HepG2 (cell line): ENCODE measurements around the gene ARHGAP26. TPM values are rescaled to one million over a fixed set of nuclear protein-coding genes. Genes with fewer than 3 reads are reported as not detected.

Experiments
- DRAP1 ChIP-seq: IDR thresholded peaks from 2 replicates; pipeline ENCODE4 v1.6.1; 2016; ENCODE audit warnings: missing genetic modification reagents, missing compliant biosample characterization
- SAP130 ChIP-seq: IDR thresholded peaks from 2 replicates; pipeline ENCODE4 v1.6.1; 2016; ENCODE audit warnings: low read depth
- TBX2 ChIP-seq: sonication (generic); formaldehyde crosslinking; IDR thresholded peaks from 2 replicates; pipeline ENCODE4 v1.5.0; 2020; ENCODE audit warnings: missing genetic modification reagents, mild to moderate bottlenecking, borderline replicate concordance
- ZNF772 ChIP-seq: sonication (generic); formaldehyde crosslinking; IDR thresholded peaks from 2 replicates; pipeline ENCODE4 v1.5.0; 2020; ENCODE audit warnings: mild to moderate bottlenecking, missing genetic modification reagents
- polyA plus RNA-seq, 8 experiments: library from polyadenylated mRNA; depleted of rRNA in 3 of 8; stranded (reverse) in 7 of 8; unstranded in 1 of 8; fragments of >200 nt; fragmentation: Illumina TruSeq in 4 of 8; extraction: Trizol in 4 of 8; gene quantifications; 2 replicates each; pipeline versions ENCODE4 v1.2.1 to v1.2.3, GENCODE V29; 2011 to 2016; ENCODE audit warnings: low read depth in 4 of 8, missing spikeins in 1 of 8, mixed read lengths in 1 of 8; ENCODE audit not compliant: insufficient read depth in 1 of 8
- total RNA-seq, 5 experiments: library from RNA; depleted of rRNA; stranded (reverse); fragments of >200 nt; fragmentation: Illumina TruSeq; extraction: Trizol; gene quantifications; 2 replicates each; pipeline ENCODE4 v1.2.3, GENCODE V29; 2016; ENCODE audit warnings: low read depth in 1 of 5
- TF ChIP-seq, protein P1 (sequence below): sonication (generic); formaldehyde crosslinking; IDR thresholded peaks from 2 replicates; pipeline ENCODE4 v1.5.1; 2020; ENCODE audit warnings: mild to moderate bottlenecking, missing genetic modification reagents, moderate library complexity
- TF ChIP-seq, protein P2 (sequence below), 2 experiments: sonication (generic) in 1 of 2; formaldehyde crosslinking in 1 of 2; IDR thresholded peaks; 2 replicates each; pipeline versions ENCODE4 v1.5.1 to v1.6.1; 2011 to 2020; ENCODE audit warnings: borderline replicate concordance in 1 of 2, low read depth in 1 of 2, low read length in 1 of 2, mild to moderate bottlenecking in 1 of 2, missing genetic modification reagents in 1 of 2, moderate library complexity in 1 of 2
- TF ChIP-seq, protein P3 (sequence below): IDR thresholded peaks from 2 replicates; pipeline ENCODE4 v1.4.0; 2020; ENCODE audit warnings: mild to moderate bottlenecking, missing genetic modification reagents

Gene ARHGAP26
- total and polyA plus RNA-seq, 2 of the 13 experiments (the other 11 are each of a cell fraction or from before 2014, with no cell fraction given), result 9.6 to 18.2 TPM

DNA sequence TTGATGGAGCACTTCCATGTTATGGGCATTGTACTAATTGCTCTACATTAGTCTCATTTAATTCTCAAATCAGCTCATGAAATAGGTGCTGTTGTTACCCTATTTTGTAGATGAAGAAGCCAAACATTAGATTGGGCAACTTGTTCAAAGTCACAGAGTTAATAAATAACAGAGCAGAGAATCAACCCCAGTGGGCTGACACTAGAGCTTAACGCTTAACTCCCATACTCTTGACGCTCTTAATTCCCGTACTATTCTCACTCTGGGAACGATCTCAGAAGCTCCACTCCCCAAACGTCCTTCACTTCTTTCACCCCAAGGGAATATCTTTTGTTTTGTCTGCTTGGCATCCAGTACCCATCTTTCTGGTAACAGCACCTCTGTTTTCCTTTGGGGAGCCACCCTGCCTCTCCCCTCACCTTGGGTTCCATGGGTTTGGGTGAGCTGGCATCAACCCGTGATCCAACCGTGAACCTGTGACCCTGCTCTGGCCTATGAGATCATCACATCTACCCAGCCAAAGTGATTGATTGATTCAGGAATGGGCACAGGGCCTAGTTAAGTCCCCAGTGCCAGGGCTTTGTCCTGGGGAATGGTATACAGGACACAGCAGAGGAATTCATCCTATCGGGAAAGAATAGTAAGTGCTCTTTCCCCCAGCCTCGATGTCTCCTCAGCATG lies 464.1 kb downstream of the ARHGAP26 start (continued):
- TF ChIP-seq, protein P1, sequence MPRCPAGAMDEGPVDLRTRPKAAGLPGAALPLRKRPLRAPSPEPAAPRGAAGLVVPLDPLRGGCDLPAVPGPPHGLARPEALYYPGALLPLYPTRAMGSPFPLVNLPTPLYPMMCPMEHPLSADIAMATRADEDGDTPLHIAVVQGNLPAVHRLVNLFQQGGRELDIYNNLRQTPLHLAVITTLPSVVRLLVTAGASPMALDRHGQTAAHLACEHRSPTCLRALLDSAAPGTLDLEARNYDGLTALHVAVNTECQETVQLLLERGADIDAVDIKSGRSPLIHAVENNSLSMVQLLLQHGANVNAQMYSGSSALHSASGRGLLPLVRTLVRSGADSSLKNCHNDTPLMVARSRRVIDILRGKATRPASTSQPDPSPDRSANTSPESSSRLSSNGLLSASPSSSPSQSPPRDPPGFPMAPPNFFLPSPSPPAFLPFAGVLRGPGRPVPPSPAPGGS, result no peak
- TF ChIP-seq, protein P2, sequence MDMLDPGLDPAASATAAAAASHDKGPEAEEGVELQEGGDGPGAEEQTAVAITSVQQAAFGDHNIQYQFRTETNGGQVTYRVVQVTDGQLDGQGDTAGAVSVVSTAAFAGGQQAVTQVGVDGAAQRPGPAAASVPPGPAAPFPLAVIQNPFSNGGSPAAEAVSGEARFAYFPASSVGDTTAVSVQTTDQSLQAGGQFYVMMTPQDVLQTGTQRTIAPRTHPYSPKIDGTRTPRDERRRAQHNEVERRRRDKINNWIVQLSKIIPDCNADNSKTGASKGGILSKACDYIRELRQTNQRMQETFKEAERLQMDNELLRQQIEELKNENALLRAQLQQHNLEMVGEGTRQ (IDR thresholded peaks at IDR 0.05; ENCODE audit: low read depth, low read length), result no peak
- TF ChIP-seq, protein P2 (CRISPR knock-in tag; IDR thresholded peaks at IDR 0.05; ENCODE audit: borderline replicate concordance), result peak; percentile 49
- peak; percentile 51; the same call in 1 of the 2 replicates for TF ChIP-seq DRAP1 (CRISPR knock-in tag)
- TF ChIP-seq TBX2 (CRISPR knock-in tag), result peak; percentile 75
- TF ChIP-seq SAP130 (CRISPR knock-in tag), result peak; percentile 33; the same call in 1 of the 2 replicates
- TF ChIP-seq, protein P3, sequence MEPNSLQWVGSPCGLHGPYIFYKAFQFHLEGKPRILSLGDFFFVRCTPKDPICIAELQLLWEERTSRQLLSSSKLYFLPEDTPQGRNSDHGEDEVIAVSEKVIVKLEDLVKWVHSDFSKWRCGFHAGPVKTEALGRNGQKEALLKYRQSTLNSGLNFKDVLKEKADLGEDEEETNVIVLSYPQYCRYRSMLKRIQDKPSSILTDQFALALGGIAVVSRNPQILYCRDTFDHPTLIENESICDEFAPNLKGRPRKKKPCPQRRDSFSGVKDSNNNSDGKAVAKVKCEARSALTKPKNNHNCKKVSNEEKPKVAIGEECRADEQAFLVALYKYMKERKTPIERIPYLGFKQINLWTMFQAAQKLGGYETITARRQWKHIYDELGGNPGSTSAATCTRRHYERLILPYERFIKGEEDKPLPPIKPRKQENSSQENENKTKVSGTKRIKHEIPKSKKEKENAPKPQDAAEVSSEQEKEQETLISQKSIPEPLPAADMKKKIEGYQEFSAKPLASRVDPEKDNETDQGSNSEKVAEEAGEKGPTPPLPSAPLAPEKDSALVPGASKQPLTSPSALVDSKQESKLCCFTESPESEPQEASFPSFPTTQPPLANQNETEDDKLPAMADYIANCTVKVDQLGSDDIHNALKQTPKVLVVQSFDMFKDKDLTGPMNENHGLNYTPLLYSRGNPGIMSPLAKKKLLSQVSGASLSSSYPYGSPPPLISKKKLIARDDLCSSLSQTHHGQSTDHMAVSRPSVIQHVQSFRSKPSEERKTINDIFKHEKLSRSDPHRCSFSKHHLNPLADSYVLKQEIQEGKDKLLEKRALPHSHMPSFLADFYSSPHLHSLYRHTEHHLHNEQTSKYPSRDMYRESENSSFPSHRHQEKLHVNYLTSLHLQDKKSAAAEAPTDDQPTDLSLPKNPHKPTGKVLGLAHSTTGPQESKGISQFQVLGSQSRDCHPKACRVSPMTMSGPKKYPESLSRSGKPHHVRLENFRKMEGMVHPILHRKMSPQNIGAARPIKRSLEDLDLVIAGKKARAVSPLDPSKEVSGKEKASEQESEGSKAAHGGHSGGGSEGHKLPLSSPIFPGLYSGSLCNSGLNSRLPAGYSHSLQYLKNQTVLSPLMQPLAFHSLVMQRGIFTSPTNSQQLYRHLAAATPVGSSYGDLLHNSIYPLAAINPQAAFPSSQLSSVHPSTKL (CRISPR knock-in tag), result peak; percentile 67
- TF ChIP-seq ZNF772 (CRISPR knock-in tag), result peak; percentile 42; the same call in 1 of the 2 replicates
- TF ChIP-seq, all 625 proteins: peak for 55
